ENCODE data around the gene C2.

C2 gene

GRCh38 chr6:31927242-31927862 lies at the start of gene C2:
Gene C2 (plus strand): TSS chr6:31927717. CDS start chr6:31927753, 36 bp downstream.
- no peak for DNase-seq

GRCh38 chr6:31878222-31878621 lies 49.3 kb upstream of the C2 start:
- no peak for DNase-seq

DNA sequence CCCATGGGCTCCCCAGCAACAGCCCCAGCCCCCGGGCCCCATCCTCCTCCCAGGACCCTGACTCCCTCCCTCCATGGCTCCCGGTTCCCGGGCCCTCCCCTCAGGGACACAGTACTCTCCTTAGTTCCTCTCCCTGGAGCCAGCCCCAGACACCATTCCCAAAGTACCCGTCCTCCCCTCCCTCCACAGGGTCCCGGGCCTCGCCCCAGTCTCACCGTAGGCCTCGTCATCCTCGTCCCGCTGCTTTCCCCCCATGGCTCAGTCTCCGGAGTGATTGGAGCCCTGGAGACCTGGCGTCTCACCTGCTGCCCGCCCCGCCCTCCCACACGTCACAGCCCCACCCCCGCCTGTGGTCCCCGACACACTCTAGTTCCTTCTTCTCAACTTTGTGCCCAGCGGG lies 48.8 kb upstream of the C2 start, which contains the start of gene SLC44A4:
Gene SLC44A4, minus strand, starts transcription at position 272 of the 400 bp plus-strand sequence. Its CDS starts 17 bp downstream, at position 255.
- no peak for DNase-seq

- DNase-seq = no peak
These were observed 48.4 kb upstream of the C2 start for GRCh38 chr6:31879143-31879542.

GRCh38 chr6:31879901-31880300 lies 47.6 kb upstream of the C2 start:
- no peak for DNase-seq

- DNase-seq = no peak
These were observed 46.9 kb upstream of the C2 start for GRCh38 chr6:31880616-31881015.

DNA sequence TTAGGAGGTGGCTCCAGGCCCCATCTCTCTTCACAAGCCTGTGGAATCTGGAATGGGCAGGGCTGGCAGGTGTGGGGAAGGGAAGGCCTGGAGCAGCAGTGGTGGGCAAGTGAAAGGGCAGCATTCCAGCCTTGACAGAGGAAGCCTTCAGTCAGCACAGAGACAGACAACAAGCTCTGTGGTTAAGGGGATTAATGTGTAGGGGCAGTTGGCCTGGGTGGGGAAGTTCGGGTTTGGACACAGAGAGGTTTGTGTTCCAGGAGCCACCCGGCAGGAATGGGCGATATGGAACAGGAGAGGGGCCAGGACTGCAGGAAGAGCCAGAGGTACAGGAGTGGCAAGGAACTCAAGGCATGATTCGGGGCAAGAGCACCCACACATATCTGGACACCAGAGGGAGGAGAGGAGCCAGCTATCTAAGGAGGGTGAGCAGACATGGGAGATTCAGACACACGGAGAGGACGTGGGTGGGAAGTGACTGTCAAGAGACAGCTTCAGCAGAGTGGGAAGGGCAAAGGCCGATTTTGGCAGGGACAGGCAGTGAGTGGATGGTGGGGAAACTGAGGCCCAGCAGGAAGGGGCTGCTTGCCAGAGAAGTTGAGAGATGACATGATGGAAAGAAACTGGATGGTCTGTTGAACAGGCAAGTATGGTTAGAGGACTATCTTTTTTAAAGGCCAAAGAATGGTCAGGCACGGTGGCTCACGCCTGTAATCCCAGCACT lies 46.2 kb upstream of the C2 start:
- DNase-seq = no peak

GRCh38 chr6:31882344-31882743 lies 45.2 kb upstream of the C2 start:
- DNase-seq = no peak

GRCh38 chr6:31883676-31884075 lies 43.8 kb upstream of the C2 start:
- DNase-seq = no peak

GRCh38 chr6:31884528-31885035 lies 42.9 kb upstream of the C2 start:
- no peak for DNase-seq

DNA sequence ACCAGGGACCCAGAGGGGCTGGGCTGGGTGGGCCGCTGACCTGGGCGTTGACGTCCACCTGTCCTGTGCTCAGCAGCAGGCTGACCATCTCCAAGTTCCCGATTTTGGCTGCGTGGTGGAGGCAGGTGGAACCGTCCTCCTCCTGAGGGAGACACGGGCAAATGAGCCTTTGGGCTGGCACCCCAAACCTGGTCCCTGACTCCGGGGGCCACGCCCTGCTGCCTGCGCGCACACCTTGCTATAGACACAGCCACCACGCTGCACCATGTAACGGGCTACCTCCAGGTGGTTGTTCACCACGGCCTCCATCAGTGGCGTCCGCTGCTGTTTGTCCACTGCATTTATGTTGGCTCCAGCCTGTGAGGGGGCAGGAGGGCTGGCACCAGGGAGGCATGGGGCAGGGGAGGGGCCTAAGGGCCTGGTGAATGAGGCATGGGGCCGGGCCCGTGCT lies 41.0 kb upstream of the C2 start:
- no peak for DNase-seq

DNA sequence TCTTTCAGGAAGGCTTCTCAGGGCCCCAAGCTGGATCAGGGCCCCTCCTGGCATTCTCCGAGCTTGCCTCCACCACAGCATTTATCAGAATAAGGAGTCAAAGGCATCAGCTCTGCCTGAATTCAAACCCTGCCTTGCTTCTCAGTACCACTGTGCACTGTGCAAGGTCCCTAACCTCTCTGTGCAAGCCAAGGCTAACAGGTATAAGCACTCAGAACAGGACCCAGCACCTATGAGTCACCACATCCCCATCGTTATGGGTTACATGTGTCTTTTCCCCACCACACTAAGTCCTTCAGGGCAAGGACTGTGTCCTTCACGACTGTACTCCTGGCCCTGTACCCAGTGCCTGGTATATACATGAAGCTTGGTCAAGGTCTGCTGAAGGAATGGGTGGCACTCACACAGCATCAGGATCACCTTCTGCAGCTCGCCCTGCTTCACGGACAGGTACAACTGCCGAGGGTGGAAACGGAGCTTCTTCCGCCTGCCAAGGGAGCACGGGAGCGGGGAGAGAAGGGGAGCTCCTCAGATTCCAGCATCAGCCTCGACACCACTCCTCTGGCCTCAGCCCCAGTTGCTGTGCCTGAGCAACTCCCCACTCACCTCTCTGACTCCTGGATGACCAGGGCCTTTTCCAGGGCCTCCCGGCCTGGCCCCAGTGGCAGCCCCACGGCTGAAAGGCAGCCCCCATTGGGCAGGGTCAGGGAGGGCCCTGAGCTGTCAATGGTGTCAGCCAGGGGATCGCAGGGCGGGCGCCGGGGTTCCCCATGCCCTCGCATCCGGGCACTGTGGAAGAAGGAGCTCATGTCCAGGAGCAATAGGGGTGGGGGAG lies 40.1 kb upstream of the C2 start:
- DNase-seq = no peak

DNA sequence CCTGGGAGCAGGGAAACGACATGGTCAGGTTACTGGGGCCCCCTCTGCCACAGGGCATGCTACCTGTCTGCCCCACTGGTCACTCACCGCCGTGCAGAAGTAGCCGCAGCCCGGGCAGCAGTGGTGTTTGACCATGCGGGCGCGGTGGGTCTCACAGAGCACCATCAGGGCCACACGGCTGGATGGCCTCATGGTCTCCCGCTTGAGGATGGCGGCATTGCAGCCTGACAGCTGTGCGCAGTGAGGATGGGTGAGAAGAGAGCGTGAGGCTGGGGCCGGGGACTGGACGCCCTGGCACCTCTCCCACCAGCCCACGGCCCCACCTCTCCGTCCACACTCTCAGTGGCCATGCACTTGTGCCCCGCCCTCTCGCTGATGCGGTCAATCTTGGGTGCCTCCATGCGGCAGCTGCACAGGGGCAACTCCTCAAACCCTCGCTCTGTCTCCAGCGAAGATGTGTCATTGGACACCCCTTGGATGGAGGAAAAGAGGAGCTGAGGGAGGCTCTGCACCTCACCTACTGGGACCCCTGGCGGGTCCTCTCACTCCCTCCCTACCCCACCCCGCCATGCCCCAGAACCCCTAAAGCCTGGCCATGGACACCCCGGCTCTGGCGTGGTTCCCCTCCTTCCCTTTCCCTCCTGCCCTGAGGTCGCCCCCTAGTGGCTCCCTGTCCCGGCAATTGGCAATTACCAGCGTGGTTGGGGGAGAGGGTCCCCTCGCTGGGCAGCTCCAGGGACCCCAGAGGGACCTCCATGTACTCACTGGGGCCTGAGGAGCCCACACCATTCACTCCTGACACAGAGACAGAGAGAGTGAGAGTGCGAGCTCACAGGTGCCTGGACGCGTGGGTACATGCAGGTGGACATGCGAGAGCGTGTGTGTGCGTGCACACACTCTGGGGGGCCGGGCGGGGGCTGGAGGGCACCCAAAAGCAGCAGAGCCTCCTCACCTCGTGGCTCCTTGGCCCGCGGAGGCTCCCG lies 39.0 kb upstream of the C2 start:
- DNase-seq = peak; percentile 49

DNA sequence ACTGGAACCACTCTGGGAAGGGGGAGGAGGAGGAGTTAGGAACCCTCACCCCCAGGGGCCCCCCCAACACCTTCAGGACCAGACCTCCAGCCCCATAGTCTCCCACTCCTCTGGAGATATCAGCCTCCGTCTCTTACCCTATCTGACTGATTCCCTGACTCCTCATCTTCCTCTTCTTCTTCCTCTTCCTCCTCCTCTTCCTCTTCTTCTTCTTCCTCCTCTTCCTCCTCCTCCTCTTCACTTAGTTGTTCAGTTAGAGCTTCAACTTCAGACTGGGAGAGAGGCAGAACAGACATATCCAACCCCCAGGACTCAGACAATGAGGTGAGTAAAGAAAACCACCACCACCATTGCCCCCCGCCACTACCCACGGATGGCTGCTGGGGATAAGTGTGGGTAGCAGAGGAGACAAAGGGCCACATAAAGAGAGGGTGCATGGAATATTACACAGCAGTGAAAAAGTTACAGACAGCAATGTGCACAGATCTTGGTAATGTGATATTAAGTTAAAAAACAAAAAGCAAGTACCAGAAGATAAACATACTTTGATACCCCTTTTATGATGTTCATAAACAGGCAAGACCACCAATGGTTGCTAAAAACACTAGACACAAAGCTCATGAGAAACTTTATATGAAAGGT lies 38.1 kb upstream of the C2 start:
- DNase-seq = no peak

DNA sequence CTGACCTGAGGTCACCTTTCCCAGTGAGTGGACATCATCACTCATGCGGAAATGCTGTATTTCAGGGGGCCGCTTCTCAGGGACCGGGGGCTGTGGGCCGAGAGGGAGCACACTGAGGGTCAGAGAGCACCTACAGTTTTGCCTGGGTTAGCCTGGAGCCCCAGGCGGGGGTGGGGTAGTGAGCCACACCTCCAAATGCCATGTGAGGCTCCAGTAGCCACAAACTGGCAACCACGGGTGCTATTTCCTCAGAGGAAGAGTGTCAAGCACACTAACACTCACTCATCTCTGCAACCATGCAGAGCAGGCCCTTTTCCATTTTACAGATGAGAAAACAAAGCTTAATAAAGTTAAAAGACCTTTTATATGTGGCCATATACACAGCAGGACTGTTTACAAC lies 34.7 kb upstream of the C2 start:
- DNase-seq = no peak

- no peak for DNase-seq
These were observed 31.0 kb upstream of the C2 start for GRCh38 chr6:31896493-31896855.

GRCh38 chr6:31896856-31897611 lies 30.5 kb upstream of the C2 start:
- DNase-seq = no peak

DNA sequence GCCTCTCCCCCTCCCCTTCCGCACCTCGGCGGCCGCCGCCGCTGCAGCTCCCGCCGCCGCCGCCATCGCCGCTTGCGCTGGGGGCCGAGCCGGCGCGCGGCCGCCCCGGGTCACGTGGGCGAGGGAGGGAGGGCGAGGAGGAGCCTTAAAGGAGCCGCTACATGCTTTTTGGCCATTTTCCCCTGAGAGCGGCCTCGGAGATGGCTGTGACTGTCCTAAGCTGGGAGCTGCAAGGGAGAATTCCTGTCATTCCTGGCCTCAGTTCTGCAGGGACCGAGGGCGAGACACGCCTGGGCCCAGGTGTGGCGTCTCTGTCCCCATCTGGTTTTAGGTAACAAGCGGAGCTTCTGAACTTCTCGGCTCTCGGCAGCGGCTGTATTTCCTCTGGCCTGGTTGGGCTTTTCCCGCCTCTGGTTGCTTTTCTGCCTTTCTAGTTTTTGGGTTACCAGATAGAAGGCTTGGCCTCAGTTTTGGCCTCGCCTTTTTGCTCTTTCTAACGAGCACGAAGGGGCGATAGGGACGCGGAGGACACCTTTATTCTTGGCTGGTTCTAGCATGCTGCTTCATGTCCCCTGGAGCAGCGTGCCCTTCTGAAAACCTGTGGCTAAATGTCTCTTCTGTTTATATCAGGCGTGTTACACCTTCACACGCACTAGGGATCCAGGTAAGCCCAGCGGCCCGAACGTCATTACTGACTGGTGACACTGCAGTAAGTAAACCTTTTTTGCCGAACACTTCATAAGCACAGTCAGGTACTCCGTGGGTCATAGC lies 29.7 kb upstream of the C2 start, which contains the start of gene EHMT2:
Gene EHMT2, minus strand, starts transcription at position 87 of the 771 bp plus-strand sequence. Its CDS starts 21 bp downstream, at position 66.
- peak; percentile 86 for DNase-seq

GRCh38 chr6:31898383-31899011 lies 29.0 kb upstream of the C2 start:
- peak; percentile 74 for DNase-seq
